ENCODE measurements around the gene EEF1AKMT3.

Gene EEF1AKMT3

DNA sequence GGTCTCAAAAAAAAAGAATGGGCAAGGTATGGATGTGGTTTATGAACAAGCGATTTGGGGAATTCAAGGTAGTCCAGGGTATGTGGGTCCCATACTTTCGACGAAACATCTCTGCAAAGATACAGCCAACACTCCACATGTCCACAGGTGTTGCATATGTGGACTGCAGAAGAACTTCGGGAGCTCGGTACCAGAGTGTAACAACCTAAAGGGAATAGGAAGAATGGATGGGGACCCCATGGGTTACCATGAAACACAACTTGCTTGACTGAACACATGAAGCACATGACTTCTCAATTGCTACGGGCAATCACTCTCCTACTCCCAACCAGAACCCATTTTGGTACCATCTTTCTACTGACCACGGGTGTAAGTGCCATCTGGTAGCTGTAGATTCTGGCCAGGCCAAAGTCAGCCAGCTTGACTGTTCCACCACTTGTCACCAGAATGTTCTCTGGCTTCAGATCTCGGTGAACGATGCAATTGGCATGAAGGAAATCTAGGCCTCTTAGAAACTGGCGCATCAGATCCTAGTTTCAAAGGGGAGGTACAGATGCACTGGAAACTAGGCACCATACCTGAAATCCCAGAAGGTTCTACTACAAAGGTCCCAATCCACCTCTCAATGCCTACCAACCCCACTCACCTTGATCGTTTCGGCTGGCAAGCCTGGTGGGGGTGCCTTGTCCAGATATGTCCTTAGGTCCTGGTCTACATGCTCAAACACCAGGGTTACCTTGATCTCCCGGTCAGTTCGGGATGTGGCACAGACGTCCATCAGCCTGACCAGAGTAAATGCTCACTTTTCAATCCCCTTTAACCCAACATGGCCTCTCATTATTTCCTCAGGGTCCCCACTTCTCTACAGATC lies 21.6 kb upstream of the EEF1AKMT3 start:
- DNase-seq (ENCODE audit: low read depth, low spot score): no peak

DNA sequence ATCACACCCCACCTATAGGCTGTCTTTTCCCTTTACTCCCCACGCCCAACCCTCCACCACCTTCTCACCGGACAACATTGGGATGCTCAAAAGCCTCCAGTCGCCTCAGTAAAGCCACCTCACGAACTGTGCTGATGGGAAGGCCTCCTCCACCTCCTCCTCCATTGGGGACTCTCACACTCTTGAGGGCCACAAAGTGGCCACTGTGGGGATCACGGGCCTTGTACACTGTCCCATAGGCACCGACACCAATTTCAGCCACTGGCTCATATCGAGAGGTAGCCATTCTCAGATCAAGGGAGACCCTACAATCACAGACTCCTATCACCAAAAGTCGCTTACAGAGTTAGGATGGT lies 21.0 kb upstream of the EEF1AKMT3 start:
- no peak for DNase-seq (ENCODE audit: low read depth, low spot score)

DNA sequence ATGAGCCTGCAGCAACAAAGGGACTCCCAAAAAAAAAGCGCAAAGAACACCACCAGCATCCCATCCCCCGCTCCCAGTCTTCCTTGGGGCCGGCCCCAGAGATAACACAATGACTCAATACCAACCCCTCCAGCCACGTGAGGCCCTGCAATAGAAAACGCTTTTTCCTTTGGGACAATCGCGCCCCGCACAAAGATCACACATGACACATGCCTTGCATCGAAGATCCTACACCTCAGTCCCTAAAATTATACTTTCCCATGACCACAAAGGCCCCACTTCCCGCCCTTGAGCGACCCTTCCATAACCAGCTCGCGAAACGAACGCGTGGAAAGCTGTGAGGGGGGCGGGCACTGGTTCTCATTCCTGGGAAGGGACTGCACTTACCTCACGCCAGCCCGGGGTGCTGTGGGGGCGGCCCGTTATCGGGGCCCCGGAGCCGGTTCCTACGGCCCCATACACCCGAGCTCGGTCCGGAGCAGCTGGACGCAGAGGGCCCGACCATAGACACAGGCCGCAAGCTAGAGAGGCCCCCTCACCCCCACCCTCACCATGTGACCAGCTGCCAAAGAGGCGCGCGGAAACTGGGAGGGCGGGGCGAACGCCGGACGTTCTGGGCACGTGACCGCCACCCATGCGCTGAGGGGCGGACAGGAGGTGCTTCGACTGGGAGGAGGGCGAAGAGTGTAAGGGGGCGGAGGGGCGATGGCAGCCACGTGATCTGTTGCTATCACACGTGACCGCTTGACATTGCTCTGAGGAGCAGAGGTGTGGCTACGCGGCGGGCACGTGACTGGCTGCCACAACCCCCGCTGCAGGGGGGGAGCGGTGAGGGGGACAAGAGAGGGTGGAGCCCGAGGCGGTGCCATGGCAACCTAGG lies 20.4 kb upstream of the EEF1AKMT3 start, which contains the start of gene CDK4:
Gene CDK4 (minus strand): TSS at position 523 of the 880 bp plus-strand sequence. CDS start 593 bp downstream, outside the sequence.
- peak; percentile 96 for DNase-seq (ENCODE audit: low read depth, low spot score)

- DNase-seq (ENCODE audit: low read depth, low spot score): no peak
Observed at GRCh38 chr12:57752668-57753000, 19.8 kb upstream of the EEF1AKMT3 start.

DNA sequence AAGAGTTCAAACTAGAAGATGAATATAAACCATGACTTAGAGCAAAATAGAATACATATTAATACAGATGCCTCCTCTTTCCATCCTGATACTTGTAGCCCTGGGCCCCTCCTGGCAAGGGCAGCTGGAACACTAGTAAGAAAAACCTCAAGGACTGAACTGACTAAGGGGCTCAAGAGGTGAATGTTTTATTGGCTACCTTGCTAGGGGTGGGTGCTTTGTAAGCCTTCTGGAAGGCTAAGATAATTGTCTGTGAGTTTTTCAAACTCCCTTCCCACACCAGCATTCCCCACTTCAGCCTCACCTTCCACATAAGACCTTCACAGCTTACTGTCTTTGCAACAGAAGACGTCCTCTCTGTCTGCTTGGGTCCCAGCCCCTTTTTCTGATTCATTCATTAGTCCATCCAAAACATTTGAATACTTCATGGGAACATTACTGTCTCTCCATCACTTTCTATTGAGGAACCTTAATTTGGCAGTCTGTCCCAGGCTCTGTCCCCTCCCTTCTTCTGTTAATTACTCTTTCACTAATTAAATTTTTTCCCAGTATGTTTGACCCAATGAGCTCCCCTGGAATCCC lies 18.6 kb upstream of the EEF1AKMT3 start:
- no peak for DNase-seq (ENCODE audit: low read depth, low spot score)

DNA sequence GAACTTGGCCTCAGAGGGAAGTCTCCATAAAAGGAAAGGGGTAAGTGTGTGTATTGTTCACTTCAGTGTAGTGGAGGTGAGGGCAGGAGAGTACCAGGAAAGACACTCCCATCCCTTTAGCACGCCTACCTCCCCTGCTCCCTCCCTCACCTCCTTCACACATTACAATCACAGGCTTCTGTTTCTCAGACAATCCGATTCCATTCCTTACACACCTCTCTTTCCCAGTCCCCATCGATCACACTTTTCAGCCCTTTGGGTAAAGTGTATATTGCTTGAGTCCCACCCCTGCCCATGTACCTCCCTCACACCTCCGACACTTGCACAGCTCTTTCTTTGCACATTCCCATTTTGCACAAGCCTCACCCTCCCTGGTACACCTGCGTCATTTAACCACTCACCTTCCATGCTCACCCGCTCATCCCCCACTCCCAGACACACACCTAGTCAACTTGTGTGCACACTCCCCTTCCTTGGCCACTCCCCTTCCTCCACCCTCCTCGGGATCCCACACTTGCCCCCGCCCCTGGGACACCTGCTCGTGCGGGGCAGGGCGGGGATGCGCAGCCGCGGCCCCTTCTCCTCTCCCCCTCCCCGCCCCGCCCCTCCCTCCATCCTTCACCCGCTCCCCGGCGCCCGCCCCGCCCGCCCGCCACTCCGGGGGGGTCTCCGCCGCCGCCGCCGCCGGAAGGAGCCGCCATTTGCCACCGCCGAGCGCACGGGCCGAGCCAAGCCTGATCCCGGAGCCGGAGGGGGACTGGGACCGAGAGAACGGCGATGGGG lies 17.8 kb upstream of the EEF1AKMT3 start, which contains the start of gene MARCHF9:
Gene MARCHF9 (plus strand): TSS at position 693 of the 783 bp plus-strand sequence. CDS start 426 bp downstream, outside the sequence.
- DNase-seq (ENCODE audit: low read depth, low spot score): peak; percentile 70

DNA sequence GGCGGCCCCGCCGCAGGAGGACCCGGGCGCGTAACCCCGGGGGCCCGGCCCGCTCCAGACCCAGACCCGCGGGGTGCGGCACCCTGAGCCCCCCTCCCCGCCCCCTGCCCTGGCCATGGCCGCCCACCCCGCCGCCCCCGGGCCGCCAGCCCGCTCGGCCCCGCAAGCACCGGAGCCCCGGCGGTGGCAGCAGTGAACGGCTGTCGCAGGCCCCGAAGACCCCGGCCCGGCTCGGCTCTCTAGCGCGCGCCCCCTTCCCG lies 17.3 kb upstream of the EEF1AKMT3 start:
- DNase-seq (ENCODE audit: low read depth, low spot score): no peak

DNA sequence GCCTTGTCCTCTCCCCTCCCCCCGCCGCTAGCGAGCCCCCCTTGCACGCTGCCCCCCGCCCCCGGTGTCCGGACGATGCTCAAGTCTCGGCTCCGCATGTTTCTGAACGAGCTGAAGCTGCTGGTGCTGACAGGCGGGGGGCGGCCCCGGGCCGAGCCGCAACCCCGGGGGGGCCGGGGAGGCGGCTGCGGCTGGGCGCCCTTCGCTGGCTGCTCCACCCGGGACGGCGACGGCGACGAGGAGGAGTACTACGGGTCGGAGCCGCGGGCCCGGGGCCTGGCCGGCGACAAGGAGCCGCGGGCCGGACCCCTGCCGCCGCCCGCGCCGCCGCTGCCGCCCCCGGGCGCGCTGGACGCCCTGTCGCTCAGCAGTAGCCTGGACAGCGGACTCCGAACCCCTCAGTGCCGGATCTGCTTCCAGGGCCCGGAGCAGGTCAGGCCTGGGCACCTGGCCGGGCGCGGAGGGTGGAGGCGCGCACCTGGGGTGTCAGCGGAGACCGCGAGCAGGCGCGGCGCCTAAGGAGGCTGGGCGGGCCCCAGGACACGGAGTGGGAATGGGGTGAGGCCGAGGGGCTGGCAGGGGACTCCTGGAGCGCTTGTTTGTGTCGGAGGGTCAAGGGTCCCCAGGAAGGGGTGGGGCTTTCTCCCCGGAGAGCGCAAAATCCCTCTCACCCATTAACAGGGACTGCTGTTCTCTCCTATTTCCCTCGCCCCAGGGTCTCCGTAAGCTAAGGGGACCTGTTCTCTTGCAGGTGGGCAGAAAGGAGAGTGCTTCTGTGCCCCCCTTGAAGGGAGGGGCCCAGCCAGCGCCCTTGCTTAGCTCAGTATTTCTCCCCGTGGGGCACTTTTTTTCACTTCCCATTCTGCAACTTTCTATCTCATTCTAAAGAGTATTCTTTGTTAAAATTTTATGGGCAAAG lies 16.7 kb upstream of the EEF1AKMT3 start:
- DNase-seq (ENCODE audit: low read depth, low spot score): no peak

DNA sequence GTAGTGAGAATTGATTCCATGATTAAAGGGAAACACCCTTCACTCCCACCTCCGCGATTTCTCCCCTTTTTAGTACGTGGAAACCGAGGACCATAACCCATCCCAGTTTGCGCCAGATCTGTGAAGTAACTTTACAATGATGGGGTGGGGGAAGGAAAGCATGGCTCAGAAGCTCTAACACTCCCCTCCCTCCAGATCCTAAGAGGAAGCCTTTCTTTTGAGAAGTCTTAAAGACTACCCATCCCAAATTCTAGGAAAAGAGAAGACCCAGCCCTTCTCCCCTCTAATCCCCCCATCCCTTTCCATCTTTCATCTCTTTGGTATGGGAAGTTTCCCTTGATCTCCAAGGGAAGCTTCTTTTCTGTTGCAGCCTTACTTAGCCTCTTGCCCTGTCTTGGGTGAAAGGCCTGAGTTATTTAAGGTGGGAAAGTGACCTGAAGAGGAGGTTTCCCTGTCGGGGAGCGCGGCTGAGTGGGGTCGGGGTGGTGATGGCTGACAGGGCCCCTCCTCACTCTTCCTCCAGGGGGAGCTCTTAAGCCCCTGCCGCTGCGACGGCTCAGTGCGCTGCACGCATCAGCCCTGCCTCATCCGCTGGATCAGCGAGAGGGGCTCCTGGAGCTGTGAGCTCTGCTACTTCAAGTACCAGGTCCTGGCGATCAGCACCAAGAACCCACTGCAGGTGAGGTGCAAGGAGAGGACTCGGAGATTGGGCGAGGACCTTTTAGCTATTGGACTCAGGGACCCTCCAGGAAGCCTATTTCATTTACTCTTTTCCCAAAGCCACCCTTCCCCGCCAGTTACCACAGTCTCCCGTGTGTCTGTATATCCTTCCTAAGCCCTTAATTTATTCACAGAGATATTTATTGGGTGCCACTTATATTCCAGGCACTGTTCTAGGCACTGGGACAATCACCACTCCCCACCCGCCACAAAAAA lies 15.7 kb upstream of the EEF1AKMT3 start:
- DNase-seq (ENCODE audit: low read depth, low spot score): peak; percentile 31

DNA sequence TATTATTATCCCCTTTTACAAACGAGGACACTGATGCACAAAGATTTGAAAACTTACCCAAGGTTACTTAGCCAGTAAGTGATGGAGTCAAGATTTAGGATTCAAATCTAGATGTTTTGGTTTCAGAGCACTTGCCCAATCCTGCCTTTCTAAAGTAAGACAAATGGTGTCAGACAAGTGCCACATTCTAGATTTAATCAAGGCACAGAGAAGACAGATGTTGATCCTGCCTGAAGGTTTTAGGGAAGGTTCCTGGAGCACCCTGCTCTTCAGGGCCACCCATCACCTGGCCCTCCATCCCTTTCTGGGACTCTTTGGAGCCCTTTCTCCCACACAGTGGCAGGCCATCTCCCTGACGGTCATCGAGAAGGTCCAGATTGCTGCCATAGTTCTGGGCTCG lies 14.6 kb upstream of the EEF1AKMT3 start:
- DNase-seq (ENCODE audit: low read depth, low spot score): no peak

DNA sequence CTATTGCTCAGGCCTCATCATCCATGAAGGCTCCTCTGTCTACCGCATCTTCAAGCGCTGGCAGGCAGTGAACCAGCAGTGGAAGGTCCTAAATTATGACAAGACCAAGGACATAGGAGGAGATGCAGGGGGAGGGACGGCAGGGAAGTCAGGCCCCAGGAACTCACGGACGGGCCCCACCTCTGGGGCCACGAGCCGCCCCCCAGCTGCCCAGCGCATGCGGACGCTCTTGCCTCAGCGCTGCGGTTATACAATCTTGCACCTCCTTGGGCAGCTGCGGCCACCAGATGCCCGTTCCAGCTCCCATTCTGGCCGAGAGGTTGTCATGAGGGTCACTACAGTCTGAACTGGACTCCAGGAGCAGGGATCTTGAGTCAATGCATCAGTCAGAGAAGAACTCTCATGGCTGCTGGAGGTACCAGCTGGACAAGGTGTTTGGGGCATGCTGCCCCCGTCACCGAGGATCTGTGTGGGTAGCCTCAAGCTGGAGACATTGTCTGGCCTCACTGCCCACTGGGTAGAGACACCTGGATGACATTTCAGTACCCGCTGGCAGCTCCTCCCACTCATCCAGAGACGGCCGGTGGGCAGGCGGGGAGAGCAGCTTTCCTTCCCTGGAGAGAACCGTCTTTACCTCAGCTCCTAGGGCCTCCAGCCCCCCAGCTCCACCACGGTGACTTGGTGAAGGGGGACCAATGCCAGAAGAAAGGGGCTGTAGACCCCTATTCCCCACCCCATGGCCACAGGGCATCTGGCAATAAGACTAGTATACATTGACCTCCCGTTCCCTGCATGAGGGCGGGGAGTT lies 13.7 kb upstream of the EEF1AKMT3 start:
- no peak for DNase-seq (ENCODE audit: low read depth, low spot score)

- no peak for DNase-seq (ENCODE audit: low read depth, low spot score)
Observed at GRCh38 chr12:57759360-57759980, 12.9 kb upstream of the EEF1AKMT3 start.

DNA sequence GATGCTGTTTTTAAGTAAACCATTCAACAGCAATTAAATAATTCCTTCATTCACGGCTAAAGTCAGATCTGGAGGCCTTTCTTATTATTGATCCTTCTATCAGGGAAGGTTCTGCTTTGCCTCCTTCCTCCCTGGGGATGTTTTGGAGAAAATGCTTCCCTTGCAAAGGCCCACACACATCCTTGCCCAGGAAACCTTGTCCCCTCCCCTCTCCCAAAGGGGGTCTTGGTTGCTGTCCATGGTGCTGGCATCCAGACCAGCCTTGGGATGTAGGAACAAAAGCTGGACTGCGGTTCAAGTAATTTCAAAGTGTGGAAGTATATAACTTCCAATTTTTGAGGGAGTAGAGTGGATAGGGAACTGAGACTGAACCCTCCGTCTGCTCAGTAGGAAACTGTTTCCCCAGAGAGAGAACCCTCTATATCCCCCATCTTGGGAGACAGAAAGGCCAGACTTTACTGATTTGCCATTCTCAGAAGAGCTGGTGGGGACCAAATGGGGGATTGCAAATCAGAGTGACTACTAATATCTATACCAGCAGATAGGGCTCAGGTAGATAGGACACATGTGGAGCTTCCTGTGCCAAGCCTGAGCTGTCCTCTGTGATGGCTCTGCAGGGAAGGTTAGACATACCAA lies 11.9 kb upstream of the EEF1AKMT3 start:
- DNase-seq (ENCODE audit: low read depth, low spot score): no peak

GRCh38 chr12:57761391-57761998 lies 10.9 kb upstream of the EEF1AKMT3 start:
- no peak for DNase-seq (ENCODE audit: low read depth, low spot score)

DNA sequence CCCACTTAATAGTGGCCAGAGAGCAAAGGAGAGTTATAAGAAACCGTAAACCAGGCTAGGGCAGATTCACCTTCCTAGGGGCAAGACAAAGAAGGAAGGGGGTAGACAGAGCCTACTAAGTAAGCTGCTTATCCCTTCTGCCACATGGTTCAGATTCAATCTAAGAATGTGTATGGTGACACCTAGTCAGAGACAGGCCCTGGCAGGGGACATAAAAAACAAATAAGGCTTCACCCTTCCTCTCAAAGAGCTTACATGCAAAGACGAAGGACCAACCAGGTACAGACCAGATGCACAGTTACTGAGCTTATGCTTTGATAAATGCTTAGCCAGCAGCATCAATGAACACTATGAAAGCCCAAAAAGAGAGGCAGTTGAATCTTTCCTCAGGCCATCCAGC lies 10.0 kb upstream of the EEF1AKMT3 start:
- DNase-seq (ENCODE audit: low read depth, low spot score): no peak

DNA sequence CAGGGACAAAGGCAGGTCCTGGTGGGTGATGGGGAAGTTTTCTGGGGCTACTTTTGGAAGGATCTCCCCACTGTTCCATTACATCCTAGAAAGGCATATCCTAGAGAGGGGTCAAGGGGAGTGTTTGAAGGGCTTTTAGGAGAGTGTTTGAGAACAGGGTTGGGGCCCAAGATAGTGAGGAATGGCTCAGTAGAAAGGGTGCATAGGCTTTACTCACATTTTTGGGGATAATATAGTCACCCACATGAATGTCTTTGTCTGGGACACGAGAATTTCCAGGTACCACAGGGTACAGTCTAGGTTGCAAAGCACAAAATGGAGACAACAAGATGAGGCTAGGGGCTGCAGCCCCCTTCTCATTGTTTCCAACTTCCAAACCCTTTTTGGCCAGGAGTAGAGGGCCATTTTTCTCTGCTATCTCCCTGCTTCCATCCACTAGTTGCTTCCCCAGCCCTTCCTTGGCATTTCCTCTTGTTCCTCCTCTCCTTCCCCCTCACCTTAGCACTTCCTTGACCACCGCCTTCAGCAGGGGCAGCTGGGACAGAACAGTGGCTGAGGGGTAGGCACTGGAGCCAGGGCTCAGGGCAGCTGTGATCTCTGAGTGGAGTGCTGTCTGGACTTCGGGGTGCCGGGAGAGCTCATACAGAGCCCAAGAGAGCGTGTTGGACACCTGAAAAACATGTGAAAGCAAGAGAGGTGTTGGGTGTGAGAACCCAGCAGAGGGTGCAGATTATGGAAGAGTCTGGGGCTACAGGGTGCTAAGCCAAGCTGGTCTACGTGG lies 8.3 kb upstream of the EEF1AKMT3 start:
- no peak for DNase-seq (ENCODE audit: low read depth, low spot score)

DNA sequence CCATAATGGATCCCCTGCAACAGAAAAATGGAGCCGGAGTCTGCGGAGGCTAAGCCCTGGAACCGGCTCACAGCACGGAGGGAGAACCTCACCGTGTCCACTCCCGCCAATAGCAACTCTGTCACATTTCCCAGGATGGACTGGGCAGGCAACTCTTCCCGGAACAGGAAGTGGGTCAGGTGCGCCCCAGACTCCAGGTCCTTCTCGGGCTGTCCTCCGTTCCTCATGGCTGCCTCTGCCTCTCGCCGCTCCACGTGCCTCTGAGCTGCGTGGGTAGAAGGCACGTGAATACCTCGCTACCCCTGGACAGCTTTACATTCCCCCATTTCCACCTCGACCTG lies 7.8 kb upstream of the EEF1AKMT3 start:
- DNase-seq (ENCODE audit: low read depth, low spot score): no peak
